NCI-H1436 (cell line): ENCODE data around the gene TNFRSF11A.

ENCODE experiments used
- DNase-seq: peaks from one replicate; lab custom pipeline; 2025; lab: John Stamatoyannopoulos, UW

The TNFRSF11A gene

DNA sequence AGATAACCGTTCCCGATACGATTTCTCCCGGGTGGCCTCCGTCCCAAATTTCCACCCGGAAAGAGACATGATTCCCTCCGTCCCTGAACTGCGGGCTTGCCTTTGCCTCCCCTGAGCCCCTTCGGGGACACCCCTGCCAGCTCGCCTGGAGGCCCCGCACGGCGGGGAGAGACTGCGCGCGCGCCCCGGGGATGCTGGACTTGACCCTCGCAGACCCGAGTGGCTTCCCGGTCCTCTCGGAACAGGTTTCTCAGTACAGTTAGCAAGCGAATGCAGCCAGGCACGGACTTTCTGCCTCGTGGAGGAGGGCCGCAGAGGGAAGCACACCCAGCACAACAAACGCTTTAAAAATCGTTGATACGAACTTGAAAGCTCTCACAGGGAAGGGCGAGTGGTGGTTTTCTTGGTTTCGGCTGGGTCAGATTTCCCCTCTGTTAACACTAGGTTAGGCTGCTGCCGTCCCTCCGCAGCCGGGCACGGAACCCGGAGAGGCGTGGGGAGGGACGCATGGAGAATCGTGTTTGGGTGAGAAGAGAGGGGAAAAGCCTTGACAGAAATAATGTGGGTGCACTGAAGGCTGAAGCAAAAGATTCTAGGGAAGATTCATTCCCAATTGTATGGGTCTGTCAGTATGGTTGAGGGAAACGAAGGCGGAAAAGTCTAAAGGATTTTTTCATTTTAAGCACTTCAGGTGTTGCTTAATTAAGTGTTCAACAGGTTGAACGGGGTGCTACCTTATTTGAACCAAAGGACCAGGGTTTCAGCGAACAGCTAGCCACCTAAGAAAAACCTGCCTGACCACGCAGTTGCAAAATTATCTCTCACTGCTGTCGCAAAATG, 916 bp downstream of the TNFRSF11A start:
- DNase-seq, result no peak

DNA sequence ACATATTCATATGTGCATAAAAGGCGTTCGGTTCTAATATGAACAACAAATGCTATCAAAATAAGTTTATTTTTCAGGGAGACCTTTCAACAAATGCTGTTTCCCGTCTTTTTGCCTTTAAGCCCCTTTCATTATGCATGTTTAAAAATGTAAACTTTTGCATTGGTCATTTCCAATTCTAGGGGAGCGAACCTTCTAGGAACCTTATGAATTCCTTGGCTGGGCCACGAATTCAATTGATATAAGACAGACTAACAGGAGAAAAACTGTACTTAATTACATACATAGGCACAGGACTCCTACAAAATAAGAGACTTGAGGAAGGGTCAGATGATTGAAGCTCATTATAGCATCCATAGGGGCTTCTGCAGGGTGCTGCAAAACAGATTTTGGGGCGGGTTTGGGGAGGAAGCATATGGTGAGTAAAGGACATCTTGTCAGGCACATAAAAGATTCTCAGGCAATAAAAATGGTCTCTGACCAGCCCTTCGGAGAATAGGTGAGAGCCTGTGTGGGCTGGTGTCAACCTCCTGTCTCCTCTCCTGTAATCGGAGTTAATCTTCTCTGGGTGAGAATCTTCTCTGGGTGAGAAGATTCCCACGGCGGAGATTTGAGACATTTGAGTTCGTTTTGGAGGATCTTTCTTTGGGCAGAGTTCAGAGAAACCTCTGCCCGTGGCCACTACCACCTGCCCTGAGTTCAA, 1.7 kb downstream of the TNFRSF11A start:
- no peak for DNase-seq

DNA sequence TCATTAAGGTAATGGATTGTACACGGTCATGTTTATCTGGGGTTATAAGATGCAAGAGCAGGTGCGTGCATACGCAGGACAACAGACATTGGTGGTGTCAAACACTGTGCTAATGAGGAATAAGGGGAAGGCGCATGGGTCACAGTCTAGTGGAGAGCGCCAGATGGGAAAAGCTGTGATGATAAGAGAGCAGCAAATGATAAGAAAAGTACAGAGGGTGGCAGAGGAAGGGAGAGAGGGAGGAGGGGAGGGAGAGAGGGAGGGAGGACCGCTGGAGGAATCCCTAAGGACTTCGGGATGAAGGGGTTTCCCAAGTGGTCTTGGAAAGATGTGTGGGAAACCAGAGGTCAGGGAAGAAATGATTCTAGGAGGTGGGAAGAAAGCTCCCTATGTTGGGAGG, 2.9 kb downstream of the TNFRSF11A start:
- no peak for DNase-seq

DNA sequence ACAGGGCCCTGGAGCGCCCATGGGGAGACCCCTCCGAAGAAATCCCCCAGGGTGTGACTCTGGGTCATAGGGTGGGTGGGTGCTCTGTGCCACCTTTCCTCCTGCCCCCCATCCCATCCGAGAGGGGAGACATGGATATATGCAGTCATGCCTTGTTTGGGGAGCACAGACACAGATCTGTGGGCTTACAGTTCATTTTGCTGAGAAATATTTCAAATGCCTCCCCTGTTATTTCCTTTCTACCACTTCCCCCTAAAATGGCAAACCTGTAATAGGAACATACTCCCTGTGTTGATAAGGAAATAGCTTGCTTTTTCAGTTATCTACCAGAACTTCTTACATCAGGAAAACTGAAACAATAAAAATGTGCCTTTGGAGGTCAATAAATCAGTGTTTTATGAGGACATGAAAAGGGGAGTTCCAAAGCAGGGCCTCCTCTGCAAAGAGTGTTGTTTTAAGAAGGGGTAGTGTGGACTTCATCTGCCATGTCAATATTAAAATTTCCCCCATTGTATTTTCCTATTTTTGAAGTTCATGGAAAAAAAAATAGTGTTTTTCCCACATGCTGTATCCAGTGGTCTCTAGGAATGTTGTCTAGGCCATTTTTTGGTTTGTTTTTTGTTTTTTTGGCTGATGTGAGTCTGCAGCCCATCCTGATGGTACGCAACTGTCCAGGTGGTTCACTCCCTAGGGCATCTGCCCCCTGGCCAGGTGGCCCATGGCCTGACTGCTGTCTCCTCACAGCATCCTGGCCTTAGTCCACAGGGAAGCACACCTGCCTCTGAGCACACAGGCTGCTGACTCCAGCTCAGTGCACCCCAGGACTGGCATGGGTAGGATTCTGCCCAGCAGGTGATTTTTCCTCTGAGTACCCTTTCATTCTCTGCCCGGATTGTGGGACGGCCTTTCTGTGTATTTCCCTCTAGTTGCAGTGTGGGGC, 3.7 kb downstream of the TNFRSF11A start:
- DNase-seq, result no peak

DNA sequence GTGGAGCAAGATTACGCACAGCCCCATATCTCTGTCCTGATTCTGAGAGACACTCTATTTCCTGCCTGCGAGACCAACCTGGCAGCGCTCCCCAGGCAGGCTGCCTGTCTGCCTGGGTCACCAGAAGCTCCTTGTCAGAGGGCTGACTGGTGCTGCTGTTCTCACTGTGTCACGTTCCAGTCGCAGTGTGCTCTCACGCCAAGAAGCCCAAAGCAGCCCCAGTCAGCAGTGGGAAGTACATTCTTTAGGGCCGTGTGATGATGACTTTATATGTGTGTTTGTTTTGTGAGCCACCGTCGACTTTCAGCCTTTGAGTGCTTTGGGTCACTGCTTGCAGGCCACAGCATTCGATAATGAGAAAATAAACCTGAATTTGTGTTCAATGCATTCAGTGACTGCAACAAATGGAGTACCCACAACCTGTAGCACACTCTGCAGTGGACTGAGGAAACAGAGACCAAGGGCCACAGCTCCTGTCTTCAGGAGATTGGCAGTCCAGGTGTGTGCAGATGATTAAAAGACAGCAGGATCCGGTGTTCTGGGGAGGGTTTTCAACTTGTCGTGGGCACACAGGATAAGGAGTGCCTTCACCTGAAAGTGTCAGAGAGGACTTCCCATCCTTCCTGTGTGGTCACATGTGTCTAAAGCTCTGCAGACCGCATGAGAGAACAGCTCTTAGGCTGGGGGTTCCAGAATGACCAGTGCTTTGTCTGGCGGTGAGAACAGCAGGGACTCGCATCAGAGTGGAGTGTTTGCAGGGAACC, 4.8 kb downstream of the TNFRSF11A start:
- DNase-seq, result no peak

DNA sequence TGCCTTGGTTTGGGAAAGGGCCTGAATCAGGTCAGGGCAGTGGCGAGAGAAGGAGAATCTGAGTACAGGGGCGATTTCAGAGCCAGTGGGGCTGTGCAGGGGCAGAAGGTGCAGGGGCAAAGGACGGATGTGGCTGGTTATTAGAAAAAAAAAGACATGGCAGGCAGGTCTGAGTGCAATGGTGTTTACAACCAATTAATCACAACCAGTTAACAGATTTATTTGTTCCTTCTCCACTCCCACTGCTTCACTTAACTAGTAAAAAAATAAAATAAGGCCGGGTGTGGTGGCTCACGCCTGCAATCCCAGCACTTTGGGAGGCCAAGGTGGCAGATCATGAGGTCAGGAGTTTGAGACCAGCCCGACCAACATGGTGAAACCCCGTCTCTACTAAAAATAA, 5.5 kb downstream of the TNFRSF11A start:
- DNase-seq, result no peak

DNA sequence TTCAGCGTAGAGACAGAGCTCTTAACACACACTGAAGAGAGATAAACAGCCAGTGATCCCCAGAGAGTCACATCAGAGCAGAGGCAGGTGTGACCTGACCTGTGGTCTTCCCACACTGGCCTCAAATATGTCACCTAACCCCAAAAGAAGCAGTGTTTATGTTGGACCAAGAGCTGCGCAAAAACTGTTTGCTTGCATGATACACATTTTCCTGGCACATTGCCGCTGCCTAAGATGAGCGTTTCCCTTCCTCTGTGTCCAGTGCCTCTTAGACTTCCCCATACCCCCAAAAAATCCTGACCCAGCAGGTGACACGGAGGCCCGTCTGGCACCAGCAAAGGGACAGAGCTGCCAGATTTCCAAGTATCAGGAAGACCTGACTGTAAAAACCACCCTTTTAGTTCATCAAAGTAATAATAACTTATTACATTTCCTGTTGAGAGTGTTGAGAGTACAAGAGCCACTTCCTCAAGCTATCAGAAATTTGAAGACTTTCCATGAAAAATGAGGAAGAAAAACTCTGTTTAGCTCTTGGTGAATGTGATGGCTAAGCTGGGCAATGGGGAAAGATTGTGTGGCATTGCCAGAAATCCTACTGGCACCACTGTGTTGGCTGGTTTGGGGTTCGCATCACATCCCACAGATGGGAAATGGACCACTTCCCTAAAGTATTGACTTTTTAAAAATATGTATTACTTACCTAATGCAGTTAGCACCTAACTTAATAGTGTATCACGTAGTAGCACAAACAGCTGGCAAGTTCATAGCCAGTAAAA, 6.7 kb downstream of the TNFRSF11A start:
- no peak for DNase-seq

DNA sequence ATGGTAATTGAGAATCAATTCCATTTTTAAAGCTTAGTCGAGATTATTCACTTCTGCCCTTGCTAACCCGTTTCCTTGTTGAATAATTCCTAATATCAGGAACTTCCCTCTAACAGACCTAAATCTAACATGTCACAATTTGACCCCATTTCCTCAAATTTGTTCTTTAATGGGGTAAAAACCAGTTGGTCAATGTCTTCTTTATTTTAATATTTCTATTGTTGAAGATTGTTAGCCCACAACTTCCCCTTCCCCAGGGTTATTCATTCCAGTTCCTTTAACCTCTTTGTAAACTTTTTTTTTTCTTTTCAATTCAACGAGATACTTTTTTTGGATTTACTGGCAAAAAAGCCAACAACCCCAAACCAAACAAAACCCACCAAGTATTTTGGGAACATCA, 7.3 kb downstream of the TNFRSF11A start:
- no peak for DNase-seq

DNA sequence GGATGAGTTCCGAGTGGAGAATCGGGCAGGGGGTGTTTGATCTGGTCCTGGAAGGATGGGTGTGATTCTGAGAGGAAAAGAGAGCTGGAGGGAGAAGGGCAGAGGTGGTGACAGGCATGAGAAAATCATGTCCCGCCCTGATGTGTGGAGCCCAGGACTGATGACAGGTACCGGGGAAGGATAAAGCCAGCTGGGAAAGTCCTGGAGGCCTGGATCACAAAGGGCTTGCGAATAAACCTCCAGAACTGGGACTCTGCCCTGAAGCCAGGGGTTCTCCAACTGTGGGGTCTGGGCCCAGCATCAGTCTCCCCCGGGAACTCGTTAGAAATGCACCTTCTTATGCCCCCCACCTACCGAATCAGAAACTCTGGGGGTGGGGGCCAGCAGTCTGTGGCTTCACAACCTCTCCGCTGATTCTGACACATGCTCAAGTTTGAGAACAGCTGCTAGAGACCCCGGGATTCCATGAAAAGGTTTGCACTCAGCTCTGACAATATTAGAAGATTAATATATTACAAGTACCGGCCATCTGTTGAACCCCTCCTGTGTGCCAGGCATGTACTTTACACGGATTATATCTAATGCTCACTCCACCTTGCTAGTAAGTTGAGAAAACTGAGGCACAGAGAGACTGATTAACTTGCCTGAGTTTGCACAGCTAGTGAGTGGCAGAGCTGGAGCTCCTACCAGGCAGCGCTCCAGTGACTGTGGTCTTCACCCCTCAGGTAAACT, 8.0 kb downstream of the TNFRSF11A start:
- DNase-seq, result no peak

DNA sequence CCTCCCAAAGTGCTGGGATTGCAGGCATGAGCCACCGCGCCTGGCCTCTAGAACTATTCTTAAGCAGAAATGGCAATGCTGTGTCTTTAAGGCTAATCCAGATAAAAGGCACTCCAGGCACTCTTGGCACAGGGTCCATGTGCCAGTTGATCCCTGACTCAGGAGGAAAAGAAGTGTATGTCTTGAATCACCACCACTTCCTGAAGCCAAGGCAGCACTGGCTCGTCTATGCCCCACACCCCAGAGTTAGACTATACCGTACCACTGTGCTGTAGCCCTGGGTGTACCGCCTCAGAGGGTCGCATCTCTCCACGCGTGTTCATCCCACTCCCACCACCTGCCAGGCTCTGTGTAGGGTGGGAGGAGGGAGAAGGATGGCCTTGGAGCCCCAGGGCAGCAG, 9.0 kb downstream of the TNFRSF11A start:
- DNase-seq, result no peak

DNA sequence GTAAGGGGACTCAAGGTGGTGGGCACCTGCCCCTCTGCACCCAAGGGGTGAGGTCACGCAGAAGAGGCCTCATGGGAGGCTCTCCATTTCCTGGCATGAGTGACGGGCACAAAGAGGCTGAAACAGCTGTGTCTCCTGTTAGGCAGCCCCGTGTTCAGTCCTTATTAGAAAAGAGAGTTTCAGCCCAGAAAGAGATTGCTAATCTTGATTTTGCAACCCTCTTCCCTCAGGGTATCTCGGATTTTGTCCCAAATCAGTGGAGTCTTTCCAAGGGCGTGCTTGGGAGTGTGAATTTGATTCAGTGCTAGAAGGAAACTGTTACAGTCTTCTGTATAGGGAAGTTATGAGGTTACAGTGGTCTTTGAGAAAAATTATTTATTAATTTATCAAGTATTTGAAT, 10.4 kb downstream of the TNFRSF11A start:
- DNase-seq, result no peak

DNA sequence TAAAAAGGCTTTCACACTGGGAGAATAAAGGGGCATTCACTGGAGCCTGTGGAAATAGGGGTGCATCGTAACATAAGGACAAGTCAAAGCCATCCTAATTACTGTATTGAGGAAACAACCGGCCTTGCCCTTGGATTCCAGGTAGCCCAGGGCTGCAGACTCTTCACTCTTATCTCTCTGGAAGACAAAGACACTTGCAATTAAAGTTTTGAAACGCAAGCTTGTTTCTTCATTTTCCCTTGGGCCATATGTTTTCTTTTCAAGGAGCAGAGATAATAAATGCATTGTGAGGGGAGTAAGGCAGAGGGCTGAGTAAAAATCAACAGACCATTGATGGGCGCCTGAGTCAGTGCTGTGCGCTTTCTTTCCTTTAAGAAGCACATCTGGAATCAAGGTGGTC, 11.5 kb downstream of the TNFRSF11A start:
- no peak for DNase-seq

DNA sequence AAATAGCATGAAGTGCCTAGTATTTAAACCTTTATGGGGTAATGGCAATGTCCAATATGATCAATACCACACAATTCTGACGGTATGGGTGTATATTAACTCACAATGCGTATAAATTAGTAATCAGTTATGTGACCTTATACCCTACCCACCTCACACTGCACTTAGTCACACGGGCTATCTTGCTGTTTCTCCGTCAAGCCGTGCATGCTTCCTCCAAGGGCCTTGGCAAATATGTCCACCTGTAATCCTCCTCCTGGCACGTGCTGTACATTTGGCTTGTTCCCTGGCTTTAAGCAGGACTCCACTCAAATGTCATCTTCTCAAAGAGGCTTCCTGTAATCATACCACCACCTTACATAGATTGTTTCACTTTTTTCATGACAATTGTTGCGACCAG, 12.2 kb downstream of the TNFRSF11A start:
- DNase-seq, result no peak

DNA sequence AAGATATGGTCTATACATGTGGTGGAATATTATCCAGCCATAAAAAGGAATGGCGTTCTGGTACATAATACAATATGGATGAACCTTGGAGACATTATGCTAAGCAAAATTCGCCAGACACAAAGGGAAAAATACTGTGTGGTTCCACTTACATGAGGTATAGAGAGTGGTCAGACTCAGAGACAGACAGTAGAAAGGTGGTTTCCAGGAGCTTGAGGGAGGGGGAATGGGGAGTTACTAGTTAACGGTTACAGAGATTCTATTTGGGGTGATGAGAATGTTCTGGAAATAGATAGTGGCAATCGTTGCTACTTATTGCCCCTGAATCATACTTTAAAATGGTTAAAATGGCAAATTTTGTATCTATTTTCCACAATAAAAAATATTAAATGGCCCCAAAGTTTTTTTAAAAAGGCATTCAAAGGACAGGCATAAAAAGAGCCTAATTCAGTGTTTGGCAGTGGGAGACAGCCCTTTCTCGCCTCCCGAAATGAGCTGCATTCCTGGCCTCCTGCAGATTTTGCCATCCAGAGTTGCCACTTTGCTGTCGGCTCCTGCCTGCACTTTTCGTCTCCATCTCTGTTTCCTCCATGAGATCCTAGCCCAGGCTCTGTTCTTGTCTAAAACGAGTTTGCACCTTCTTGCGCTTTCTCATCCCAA, 13.5 kb downstream of the TNFRSF11A start:
- no peak for DNase-seq

DNA sequence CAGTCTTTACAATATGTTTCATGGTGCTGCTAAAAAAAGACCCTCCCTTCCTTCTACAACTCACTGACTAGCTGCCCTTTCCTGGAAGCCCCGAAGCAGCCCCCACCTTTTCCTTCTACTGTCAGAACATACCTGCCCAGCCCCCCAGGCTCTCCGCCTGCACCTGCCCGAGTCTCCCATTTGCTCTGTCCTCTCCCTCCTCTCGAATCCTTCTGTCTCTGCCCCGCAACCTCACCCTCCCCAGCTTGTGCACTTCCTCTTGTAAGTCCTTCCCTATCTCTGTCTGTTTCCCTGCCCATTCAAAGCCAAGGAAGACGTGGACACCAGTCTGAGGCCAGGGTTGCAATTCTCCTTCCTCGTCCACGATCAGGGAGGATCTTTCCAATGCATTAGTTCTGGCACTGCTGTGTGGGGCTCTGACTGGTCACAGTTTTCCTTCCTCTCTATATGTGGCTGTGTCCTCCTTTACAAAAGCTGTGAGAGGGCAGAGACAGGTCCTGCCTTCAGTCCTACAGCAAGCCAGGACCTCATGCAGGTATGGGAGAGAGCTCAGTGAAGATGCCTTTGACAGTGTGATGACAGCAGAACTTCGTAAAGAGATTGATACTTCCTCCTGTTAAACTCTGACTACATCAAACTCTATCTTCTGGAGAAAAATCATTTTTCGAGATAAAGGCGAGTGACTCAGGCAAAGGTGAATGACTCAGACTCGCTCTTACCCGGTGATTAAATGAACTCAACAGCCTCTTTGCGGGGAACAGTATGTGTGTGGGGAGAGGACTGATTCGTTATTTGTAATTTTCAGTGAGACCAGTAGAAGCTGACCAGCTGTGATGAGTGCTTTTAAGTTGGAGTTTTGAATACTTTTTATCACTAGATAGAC, 14.2 kb downstream of the TNFRSF11A start:
- no peak for DNase-seq

DNA sequence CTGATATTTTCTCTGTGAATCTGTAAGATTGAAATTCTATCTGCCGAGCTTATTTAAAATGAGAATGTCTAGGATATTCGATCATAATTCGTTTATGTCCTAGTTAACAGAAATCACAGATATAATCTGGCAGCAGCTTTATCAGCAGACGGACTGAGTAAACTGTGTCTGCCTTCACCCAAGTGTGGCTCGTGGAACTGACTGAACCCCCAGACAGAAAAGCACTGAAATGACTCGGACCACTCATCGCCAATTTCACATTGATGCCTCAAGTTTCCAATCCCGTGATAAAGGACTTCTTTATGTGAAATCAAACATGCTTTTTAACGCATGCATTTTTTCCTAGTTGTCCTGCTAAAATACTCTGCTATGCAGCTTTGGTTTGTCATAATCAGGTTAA, 15.9 kb downstream of the TNFRSF11A start:
- no peak for DNase-seq

DNA sequence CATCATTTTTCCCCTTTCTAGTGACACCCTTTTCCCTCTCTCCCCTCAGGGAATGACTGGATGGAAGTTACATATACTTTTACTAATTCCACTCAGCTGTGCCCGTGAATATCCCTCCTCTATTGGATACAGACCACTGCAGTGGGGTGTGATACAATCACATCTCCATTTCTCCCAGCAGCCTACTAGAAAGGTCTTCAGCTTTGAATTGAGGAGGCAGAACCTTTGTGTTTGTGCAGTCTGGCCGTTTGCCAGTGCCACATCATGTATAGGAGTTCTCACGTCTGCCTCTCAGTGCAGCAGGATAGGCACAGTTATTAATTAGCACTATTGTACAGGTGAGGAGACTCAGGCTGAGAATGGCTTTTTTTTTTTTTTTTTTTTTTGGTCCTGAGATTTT, 16.4 kb downstream of the TNFRSF11A start:
- peak; percentile 26 for DNase-seq

DNA sequence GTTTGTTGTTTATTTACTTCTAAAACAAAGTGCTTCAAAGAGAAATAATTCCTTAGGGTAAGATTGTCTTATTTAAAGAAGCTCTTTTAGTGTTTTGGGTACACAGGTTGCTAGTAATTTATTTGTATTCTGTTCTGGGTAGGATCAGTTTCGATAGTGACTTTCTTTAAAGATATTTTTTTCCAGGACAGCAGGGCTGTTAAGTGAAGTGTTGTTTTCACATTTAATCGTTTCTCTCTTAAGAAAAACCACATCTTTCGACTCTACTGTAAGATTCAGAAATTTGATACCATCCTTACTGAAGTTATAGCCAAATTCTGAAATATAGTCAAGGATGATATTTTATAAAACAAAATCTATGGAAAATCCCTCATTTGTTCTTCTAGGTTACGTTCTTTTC, 17.8 kb downstream of the TNFRSF11A start:
- DNase-seq, result no peak

DNA sequence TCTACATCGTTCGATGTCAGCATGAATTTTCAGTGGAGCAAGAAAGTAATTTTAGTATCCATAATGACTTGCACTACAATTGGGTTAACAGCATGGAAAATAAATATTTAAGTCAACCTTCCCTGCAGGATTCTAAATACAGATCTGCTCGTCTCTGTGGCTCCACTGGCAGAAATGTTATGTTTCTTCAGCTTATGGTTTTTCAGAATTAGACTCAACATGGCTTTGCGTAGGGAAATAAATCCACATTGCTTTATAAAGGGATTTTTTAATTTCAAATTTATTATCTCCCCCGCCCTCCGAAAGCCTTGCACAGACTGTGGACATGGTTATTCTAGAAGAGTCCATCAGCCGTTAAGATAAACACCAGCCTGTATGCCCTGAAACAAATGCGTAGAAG, 18.2 kb downstream of the TNFRSF11A start:
- DNase-seq, result no peak
